ENCODE results near the gene VASP.

The VASP gene

GRCh38 chr19:45515807-45516401 lies 8.6 kb downstream of the VASP start:
- DNase-seq (ENCODE audit: low spot score), result no peak

DNA sequence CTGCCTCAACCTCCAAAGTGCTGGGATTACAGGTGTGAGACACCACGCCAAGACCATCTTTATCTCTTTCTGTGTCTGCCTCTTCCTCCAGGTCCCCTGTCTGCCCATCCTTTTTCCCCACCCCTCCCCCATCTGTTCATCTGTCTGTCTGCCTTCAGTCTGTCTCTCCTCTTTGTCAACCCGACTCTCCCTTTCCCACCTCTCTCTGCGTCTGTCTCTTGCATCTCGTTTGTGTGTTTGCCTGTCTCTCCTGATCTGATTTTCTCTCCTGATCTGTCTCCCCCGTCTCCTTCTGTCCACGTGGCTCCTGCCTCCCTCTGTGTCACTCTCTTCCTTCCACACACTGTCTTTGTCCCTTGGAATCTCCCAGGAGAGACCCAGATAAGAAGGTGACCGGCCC lies 10.0 kb downstream of the VASP start:
- DNase-seq (ENCODE audit: low spot score), result no peak

GRCh38 chr19:45517641-45518468 lies 10.6 kb downstream of the VASP start:
- no peak for DNase-seq (ENCODE audit: low spot score)

DNA sequence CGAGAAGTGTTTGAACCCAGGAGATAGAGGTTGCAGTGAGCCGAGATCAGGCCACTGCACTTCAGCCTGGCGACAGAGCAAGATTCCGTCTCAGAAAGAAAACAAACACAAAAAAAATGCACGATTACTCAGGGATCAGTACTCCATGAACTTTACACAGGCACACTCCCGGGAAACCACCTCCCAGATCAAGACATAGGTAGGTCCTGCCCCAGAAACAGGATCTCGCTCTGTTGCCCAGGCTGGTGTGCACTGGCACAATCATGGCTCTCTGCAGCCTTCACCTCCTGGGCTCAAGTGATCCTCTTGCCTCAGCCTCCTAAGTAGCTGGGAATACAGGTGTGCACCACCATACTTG lies 11.2 kb downstream of the VASP start:
- DNase-seq (ENCODE audit: low spot score), result no peak

GRCh38 chr19:45522010-45522941 lies 15.0 kb downstream of the VASP start:
- no peak for DNase-seq (ENCODE audit: low spot score)

DNA sequence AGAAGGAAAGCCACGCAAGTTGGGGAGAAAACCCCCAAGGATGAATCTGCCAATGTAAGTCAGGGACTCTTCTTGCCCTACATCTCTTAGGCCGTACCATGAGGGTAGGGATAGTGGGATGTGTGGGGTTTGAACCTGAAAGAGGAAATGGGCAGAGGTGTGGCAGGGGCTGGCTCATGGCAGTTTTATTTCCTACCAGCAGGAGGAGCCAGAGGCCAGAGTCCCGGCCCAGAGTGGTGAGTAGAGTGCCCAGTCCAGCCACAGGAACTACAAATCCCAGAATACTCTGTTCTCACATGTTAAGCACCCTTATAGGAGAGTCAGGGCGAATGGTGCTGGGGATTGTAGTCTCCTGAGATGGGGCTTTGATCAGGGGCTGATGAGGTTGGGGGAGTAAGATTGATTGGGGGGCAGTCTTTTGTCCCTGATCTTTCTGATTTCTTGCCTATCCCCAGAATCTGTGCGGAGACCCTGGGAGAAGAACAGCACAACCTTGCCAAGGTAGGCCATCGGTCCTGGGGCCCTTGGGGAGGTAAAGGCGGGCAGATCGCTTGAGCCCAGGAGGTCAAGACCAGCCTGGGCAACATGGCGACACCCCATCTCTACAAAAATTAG lies 16.5 kb downstream of the VASP start:
- peak; percentile 84 for DNase-seq (ENCODE audit: low spot score)

GRCh38 chr19:45524575-45525129 lies 17.4 kb downstream of the VASP start:
- no peak for DNase-seq (ENCODE audit: low spot score)

- DNase-seq (ENCODE audit: low spot score), result no peak
Measured at GRCh38 chr19:45526143-45526542, 18.9 kb downstream of the VASP start.

DNA sequence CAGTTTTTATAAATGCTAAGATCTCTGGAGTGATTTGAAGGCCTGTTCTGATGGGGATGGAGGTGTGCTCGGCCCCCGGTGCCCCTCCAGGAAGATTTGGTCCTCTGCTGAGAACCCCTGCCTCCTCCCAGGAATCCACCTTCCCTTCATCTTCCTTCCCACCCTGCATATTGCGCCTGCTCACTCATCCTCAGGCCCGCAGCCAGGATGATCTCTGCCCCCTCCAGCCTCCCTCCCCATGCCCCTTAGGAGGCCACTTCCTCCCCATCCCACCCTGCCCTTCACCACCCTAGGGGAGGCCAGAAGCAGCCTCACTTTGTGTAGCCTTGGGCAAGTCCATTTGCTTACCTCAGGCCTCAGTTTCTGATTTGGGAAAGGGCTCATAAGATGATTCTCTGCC lies 19.7 kb downstream of the VASP start:
- no peak for DNase-seq (ENCODE audit: low spot score)

- no peak for DNase-seq (ENCODE audit: low spot score)
Measured at GRCh38 chr19:45527731-45528130, 20.5 kb downstream of the VASP start.

DNA sequence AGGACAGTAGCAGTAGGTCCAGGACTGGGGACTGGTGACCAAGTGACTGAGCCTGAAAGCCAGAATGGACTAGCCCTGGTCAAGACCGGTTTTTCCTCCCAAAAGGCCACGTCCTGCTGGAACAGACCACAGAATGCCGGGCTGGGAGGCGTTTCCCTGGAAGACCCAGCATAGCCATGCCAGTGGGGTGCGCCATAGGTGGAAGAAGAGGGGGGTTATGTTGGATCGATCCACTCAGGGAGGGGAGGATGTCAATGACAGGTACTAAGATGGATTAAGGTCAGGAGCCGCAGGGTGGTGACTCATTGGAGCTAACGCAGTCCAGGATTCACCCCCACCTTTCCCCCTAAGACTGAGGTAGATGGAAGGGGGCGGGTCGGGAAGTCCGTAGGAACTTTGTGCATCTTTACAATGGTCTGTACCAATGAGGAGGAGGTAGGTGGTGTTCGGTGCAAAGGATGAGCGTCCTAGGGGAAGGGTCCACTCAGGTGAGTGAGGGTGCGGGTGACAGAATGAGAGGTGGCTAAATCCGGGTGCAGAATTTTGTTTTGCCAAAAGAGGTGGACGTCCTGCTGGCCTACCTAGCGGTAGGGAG lies 21.0 kb downstream of the VASP start:
- DNase-seq (ENCODE audit: low spot score), result no peak

DNA sequence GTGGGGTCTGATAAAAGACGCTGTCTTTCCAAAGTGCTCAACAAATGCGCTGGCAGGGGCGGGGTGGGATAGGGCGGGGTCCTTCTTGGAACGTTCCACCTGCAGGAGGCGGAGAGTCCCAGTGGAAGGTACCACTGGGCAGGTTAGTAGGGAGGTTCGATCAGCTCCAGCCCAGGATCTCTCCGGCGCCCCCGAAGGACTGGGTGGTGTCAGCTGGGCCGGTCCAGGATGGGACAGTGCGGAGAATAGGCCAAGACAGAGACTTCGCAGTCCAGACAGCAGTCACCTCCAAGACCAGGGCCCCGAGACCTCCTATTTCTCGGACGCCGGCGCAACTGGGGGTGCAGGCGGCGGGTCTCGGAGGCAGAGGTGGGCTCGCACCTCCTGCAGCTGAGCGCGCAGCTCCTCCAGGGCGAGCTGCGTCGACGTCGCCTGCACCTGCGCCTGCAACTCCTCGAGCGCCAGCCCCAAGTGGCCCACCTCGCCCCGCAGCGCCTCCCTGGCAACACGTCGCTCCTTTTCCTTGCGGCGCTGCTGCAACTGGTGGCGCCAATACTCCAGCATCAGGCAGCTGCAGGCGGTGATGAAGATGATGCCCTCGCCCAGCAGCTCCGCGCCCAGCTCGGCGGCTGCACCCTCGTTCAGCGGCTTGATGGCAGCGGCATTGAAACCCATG lies 21.6 kb downstream of the VASP start:
- DNase-seq (ENCODE audit: low spot score), result no peak

DNA sequence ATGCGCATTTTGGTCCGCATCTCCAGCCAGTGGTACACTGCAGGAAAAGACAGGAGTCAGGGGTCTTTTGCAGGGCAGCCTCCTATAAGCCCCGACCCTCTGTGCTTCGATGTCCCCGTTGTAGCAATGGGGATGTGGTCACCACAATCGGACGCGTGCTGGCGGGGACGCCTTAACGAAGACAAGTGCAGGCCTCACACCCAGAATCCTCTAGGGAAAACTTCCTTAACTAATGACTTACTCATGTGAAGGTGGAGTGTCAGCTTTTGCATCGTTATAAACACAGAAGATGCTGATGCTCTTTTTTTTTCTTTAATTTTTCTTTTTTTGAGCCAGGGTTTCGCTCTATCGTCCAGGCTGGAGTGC lies 22.1 kb downstream of the VASP start:
- no peak for DNase-seq (ENCODE audit: low spot score)

DNA sequence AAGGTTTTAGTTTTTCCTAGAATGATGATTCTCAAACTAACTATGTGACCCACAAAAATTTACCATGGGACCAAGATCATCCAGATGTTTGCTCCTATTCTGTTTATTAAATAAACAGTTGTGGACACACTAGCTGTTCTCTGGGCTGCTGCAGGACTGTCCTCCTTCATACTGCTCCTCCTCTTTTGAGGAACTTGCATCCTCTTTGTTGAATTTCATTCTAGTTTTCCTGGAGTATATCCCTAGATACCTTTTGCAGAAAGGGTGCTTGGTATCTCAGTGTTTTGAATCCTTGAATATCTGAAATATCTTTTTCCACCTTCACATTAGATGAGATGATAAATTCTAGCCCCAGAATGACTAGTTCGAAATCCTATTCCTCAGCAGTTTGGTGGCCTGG lies 24.1 kb downstream of the VASP start:
- no peak for DNase-seq (ENCODE audit: low spot score)

DNA sequence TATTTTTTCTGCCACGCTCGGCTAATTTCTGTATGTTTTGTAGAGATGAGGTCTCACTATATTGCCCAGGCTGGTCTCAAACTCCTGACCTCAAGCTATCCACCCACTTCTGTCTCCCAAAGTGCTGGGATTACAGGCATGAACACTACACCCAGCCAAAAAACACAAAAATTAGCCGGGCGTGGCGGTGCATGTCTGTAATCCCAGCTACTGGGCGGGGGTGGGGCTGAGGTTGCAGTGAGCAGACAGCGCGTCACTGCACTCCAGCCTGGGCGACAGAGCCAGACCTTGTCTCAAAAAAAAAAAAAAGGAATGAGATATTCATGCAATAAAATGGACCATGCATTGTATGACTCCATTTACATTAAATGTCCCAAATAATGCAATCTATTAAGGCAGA lies 32.2 kb downstream of the VASP start:
- no peak for DNase-seq (ENCODE audit: low spot score)

DNA sequence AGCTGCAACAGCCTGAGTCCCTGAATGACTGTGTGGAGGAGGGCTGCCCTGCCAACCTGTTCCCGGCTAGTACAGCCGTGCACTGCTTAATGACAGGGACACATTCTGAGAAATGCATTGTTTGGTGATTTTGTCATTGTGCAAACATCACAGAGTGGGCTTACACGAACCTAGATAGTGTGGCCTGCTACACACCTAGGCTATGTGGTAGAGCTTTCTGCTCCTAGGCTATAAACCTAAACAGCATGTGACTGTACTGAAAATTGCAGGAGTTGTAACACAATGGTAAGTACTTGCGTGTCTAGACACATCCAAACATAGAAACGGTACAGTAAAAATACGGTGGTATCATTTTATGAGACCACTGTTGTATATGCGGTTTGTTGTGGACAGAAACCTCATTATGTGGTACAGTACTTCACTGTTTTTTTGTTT lies 35.0 kb downstream of the VASP start:
- DNase-seq (ENCODE audit: low spot score), result no peak

GRCh38 chr19:45547211-45547770 lies 40.0 kb downstream of the VASP start:
- DNase-seq (ENCODE audit: low spot score), result no peak

DNA sequence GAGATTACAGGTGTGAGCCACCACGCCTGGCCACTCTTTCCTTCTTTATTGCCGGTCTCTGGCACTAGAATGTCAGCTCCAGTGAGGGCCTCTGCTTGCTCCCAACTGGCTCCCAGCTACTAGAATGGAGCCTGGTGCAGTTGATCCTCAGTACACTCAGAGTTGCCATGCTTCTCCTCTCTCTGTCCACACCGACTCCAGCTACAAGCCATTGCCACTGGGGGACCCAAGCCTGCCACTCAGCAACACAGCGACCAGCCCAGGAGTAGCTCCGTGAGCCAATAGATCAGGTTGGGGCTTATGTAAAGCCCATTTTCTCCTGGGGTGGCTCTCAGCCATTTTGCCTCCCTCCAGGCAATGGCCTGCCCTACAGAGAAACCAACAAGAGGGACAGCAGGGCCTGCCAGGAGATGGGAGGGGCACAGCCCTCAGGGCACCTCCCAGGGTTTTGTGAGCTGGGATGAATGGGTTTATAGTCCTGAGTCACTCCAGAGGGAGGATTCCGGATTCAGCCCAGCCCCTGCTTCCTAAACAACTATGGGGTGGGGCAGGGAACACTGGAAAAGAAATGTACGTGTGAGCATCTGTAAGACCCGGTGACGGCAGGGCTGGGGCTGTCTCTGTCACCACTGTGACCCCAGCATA lies 40.8 kb downstream of the VASP start:
- no peak for DNase-seq (ENCODE audit: low spot score)

- no peak for DNase-seq (ENCODE audit: low spot score)
Measured at GRCh38 chr19:45553464-45553863, 46.2 kb downstream of the VASP start.

DNA sequence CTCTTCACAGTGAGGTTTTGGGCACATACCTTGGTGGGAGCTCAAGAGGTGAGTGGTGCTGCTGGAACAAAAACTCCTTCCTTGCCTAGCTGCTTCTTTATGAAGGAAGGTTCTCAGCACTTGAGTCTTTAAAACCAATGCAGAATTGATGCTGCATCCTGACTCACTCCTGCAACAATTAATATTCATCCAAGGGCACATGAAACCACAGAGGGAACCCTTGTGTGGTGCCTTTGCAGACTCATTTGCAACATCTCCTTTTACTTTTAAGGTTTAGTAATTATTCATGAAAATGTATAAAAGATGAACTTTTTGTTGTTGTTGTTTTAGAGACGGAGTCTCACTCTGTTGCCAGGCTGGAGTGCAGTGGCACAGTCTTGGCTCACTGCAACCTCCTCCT lies 47.2 kb downstream of the VASP start:
- no peak for DNase-seq (ENCODE audit: low spot score)

All from left forelimb (tissue), 1 donor.